HG03196 (cell line): ENCODE results near the gene RFX8.
"Not testable (repeated sequence)": the region's sequence is repeated elsewhere in the genome, so short reads cannot be mapped to it uniquely, and the experiment has no call there.

Source experiments
- ATAC-seq: cut with Tn5 transposase; IDR thresholded peaks from one replicate; pipeline ENCODE4 v1.9.1; 2021; ENCODE audit not compliant: unreplicated experiment

Gene RFX8

DNA sequence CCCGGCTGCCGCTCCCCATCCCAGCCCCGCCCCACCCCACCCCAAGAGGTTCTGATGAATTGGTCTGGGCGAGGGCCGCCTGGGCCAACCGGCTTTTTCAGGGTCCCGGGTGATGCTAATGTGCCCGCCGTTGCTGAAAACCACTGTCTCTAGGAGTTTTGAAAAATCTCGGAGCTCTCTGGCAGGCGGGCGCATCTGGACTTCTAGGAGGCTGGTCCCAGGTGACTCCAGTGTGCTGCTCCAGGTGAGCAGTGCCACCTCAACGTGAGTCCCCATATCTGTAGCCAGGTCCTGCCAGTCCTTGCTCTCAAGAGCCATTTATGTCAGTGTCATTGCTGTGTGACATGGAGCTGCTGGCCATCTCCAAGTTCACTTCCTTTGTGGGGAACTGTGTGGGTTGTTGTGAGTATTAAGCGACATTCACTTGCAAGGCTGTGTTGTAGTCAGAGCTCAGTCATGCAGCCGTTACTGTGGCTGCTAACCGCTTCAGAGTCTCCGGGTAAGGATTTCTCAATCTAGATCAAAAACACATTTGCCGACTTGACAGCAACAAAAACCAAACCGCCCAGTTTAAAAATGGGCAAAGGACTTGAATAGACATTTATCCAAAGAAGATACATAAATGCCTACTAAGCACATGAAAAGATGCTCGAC lies at the start of gene RFX8:
TSS of gene RFX8 (minus strand) at position 382 of the 654 bp plus-strand sequence. CDS start 8,264 bp downstream, outside the sequence.
- no peak for ATAC-seq

DNA sequence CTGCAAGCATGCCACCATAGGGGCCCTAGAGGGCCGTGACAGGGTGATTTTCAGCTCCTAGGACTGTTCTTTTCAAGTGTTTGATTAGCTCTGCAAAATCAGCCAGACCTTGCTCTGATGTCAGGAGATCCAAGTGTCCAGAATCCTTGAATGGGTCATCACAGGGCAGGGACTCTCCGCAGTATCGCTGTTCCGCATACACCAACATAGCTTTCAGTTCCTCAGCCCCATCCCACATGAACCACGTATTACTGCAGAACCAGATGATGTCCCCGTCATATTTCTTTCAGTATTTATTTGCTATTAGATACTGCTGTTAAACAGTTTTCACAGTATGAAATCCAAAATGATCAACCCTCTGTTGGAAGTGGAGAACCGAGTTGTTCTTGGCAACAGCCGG lies 46.6 kb upstream of the RFX8 start:
- ATAC-seq: no peak

DNA sequence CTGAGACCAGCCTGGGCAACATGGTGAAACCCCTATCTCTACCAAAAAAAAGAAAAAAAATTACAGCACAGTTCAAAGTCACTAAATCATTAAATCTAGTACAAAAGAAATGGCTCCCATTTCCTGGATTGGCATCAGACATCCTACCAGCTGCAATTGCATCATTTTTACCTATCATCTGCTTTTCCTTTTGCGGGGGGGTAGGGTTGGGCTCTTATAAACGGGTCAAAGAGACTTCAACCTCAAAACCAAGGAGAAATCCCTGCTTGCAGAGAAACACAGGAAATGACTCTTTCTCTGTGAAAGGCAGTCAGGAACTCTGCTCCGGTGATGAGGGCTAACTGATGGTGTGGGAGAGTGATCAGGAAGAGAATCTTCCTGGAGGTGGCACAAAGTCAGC lies 45.3 kb upstream of the RFX8 start:
- no peak for ATAC-seq

DNA sequence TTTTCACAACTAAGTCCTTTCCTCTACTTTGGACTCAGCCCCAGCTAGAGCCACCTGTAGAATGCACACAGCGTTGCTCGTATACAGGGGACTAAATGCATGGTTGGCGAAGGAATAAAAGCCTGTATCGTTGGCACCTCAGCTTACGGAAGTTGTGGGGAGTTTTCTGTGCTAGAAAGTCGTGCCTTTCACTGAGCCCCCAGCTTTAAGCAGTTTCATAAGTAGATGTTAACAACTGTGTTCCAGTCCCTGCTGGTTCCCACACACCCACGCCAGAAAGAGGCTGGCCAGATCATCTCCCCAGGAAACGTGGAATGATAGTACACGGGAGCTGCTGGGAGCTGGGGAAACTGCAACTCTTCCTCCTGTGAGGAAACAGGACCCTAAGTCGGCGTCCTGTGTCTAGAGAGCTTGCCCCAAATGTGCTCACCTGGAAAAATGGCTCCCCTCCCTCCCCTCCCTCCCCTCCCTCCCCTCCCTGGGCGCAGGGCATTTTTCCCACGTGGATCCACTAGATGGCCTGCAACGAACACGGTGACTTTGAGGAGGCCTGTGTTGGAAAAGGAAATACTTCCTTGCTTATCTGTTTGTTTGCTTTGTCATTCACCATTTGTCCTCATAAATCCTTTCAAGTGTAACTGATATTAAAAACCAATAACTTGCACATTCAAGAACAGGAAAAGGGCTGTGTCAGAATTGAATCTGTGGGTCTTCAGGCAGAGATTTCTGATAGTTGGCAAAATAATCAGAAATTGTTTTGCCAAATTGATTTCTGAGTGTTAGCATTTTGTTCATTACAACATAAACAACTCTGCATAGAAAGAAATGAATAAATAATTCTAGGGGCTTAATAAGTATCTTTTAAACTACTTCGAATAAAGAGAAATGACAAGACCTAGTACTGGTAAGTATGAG lies 43.9 kb upstream of the RFX8 start:
- no peak for ATAC-seq

DNA sequence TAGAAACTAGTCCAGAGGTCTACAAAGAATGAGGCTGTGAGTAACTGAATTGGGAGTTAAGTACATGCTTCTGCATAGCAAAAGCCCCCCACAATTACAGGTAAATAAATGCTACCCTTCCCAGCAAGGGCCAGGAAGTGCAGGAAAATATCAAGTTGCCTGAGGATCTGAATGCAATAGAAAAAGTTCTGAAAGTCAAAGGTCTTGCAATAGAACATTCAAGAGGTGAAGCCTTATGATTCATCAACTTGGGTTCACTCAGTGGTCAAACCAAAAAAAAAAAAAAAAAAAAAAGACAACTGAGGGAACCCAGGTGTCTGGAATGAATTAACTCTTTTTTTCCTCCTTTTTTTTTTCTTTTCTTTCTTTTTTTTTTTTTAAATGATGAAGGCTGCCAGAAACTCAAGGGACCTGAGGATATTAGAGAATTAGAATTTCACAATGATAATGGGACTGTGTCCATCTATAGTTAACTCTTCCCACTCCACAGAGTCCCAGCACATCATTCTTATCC lies 42.9 kb upstream of the RFX8 start:
- no peak for ATAC-seq

DNA sequence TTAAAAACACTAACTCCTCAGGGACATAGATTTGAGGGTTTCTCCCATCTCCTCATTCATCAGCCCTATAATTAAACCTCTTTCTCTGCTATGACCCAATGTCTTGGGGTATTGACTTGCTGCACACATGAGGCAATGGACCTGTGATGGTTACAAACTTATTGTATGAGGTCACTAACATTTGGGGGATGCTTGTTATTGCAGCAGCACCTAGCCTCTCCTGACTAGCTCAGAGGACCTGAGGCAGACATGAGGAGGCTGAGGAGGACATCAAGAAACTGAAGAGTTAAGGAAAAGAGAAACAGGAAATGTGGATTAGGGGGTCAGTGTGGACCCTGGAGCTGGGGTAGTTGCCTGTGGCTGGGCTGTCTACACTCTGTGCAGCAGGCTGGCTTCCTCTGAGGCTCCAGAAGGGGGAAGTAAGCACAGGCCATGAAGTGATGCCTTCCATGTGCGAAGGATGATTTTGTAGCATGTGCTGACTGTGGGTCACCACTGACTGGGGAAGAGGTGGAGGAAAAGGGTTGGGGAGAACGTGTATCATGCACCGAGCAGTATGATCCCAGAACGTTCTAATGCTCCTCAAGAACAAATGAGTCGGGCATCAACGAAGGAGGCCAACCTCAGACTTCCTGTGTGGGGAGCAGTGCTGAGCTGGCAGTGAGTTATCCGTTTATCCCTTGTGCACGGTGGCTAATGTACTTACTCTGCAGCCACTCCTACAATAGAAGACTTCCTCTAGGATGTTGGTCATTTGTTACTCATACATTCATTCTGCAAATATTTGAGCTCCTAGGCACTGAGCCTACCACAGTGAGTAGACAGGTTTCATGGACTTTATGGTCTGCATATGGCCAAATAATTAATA lies 42.1 kb upstream of the RFX8 start:
- no peak for ATAC-seq

DNA sequence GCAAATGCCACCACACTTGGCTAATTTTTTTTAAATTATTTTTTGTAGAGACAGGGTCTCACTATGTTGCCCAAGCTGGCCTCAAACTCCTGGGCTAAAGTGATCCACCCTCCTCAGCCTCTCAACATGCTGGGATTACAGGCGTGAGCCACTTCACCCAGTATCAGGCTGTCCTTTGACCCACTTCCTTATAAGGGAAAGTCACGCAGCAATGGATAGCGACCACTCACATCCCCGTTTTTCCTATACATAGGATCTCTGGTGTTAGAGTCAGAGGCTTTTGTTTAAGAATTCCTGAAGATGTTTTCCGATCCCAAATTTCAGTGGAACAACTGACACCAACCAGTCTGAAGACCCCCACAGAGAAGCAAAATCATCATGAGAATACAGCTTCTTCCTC lies 41.4 kb upstream of the RFX8 start:
- ATAC-seq: no peak

DNA sequence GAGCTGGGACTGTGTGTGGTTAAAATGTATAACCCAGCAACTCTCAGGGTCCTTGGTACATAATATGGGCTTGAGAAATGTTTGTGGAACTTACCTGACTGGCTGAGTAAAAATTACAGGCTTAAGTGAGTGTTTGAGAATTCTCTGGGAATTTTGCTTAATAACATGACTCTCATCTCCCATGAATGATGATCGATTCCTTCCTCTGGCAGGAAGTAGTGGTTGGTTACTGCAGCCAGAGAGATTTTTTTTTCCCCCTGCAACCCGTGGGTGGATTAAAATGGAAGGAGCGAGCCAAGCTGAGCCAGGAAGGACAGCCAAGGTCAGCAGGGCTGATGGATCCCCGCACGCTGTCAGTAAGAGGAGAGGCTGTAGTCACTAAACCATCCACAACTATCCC lies 40.6 kb upstream of the RFX8 start:
- ATAC-seq: no peak

DNA sequence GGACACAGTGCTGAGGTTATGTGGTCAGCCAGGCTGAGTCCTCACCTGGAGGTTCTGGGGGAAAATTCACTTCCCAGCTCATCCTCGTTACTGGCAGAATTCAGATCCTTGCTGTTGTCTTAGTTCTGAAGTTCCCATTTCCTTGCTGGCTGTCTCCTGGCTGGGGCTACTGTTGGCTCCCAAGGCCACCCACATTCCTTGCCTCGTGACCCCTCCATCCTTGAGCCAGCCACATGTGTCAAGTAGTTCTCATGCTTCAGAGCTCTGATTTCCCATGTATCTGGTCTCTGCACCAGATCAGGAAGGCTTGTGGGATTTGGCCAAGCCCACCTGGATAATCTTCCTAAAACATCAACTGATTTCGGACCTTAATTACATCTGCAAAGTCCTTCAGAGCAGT lies 38.1 kb upstream of the RFX8 start:
- no peak for ATAC-seq

DNA sequence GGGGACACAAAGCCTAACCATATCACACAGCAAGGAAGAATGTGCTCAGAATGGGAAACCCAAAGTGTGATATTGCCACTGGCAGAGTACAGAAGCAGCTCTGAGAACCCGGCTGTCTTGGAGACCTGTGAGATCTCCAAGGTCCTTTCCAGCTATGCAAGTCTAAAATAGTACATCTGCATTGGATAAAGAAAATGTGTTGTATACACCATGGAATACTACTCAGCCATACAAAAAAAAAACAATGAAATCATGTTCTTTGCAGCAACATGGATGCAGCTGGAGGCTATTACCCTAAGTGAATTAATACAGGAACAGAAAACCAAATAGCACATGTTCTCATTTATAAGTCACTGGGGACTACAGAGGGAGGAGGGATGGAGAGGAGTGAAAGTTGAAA lies 36.5 kb upstream of the RFX8 start:
- no peak for ATAC-seq

DNA sequence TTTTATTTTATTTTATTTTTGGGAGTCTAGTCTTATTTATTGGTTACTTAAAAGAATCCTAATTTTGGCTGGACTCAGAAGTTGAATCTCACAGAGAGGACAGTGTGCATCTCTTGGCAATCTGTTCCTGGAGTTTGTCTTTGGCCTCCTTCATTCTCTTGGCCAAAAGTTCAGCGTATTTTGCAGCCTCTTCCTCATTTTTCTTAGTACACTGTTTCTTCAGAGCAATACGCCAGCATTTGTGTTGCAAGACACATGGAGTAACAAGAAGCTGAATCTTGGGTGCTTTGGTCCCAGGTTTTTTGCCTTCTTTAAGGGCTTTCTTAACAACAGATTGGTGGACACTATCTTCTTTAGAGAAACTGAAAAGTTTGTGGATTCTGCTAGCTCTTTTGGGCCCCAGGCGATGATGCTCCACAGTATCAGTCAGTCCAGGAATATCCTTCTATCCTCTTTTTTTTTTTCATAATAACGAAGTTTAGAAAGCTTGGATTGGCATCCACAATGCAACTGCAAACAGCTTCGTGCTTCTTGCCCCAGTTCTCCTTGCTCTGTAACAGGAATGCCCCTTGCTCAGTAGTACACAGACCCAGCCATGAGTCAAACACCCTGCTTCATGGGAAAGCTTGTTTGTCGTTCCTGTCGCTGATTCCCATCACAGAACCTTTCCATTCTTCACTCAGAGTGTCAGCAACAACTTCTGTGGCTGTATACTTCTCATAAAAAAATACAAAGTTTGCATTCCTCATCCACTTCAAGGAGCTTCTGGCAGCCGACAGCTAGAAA lies 34.8 kb upstream of the RFX8 start:
- no peak for ATAC-seq

DNA sequence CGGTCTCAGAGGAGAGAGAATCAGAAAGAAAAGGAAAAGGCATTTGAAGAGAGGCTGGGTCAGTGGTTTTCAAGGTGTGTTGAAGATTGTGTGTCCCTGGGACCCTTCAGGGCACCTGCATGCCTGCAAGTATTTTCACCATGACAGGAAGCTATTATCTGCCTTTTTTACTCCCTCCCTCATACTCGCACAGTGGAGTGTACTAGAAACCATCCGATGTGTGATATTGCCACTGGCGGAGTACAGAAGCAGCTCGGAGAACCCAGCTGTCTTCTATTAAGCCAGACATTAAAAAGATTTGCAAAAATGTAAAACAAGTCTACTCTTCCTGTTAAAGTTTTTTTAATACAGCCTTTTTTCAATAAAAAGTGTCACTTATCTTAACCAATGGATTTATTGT lies 33.7 kb upstream of the RFX8 start:
- ATAC-seq: no peak

DNA sequence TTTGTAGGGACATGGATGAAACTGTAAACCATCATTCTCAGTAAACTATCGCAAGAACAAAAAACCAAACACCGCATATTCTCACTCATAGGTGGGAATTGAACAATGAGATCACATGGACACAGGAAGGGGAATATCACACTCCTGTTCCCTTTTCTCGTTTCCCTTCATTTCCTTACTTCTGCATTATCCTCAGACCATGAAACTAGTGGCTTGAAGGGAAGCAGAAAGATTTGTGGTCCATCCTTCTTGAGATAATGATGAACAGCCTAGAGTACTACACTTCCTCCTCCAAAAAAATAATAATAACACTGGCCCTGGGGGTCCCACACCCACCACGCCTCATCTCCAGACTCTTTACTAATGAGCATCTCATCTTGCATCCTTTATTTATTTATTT lies 30.4 kb upstream of the RFX8 start:
- not testable (repeated sequence) for ATAC-seq

DNA sequence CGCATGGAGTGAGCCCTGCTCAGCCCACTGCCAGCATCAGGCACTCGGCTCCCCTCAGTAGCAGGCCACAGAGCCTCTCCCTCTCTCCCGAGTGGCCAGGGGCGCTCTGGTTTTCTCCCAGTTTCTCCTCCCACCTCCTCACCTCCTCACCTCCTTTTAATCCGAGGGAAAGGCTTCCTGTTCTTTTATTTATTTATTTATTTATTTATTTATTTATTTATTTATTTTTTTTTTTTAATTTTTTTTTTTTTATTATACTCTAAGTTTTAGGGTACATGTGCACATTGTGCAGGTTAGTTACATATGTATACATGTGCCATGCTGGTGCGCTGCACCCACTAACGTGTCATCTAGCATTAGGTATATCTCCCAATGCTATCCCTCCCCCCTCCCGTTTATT lies 29.8 kb upstream of the RFX8 start:
- ATAC-seq: not testable (repeated sequence)

DNA sequence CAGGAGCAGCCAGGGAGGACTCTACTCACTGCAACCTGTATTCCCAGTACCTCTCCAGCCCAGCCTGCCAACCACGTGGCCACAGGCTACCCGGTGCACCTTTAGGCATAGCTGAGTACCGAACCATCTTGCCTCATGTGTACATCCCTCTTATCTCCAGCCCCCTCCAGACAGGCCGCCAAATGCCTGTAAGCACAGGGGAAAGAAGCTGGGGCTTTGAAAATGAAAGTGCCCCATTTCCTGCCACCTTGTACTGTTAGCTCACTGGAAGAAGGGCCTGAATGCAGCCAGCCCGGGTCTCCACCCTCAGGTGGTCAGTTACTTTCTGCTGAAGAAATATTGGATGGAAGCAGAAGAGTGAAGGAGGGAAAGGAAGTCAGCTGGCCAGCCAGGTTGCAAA lies 27.2 kb upstream of the RFX8 start:
- no peak for ATAC-seq

DNA sequence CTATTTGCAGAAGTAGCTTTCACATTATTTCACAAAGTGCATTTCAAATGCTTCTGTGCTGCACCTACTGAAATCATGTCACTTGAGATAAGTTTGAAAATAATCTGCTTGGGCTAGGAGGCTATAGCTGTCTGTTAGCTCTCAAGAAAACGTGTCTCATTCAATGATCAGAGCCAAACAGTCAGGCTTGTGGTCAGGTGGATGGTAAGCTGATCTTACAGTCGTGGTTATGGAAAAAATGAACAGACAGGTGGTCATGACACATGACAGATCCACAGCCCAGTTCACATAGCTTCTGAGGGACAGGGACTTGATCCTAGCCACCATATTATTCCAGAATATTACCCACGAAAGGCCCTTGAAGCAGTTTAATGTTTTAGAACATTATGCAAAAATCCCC lies 26.5 kb upstream of the RFX8 start:
- no peak for ATAC-seq

DNA sequence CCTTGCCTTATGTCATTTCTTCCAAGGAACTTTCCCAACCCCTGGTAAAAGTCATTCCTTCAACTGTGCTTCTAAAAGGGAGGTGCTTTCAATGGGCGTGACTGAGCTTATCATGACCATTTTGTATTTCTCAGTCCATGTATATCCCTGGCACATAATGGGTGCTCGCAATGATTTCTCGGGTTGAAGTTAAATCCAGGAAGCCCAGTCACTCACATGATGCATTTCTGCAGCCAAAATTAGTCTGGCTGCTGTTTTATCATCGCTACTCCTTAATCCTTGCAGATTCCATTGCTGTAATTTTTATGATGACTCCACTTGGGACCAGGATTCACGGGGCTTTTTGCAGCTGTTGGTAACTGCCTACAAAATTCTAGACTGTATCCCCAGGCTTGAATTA lies 25.9 kb upstream of the RFX8 start:
- no peak for ATAC-seq

DNA sequence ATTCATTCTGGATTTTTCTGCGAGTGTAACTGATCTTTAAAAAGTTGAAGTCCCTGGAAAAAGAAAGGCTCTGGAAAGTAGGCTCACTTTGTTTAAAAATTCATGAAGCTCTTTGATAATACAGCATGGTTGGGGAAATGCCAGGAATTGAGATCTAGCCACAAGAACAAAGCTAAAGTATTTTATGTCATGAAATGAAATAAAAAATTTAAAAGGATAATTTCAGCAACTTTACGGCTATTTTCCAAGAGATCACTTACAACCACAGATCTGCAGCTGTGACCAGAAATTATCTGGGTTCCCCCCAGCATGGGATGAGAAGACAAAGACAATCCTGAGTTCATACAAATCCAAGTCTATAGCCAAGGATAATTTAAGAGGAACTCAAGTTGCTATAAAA lies 25.3 kb upstream of the RFX8 start:
- no peak for ATAC-seq

DNA sequence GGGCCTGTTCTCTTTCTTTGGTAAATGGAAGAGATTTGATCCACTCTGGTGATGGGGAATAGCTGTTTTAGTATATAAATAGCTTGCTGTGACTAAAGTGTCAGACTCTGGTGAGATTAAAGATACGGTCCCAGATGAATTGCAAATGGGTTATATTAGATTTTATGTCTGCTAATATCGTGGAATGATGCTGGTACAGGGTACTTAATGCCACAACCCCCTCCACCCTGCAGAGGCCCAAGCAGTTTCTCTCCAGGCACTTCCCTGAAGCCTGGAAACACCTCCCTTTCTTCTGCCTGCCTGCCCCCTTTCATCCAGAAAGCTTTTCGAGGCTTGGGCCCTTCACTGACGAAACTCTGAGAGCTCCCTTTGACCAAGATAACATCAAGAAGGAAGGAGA lies 21.4 kb upstream of the RFX8 start:
- ATAC-seq: no peak

DNA sequence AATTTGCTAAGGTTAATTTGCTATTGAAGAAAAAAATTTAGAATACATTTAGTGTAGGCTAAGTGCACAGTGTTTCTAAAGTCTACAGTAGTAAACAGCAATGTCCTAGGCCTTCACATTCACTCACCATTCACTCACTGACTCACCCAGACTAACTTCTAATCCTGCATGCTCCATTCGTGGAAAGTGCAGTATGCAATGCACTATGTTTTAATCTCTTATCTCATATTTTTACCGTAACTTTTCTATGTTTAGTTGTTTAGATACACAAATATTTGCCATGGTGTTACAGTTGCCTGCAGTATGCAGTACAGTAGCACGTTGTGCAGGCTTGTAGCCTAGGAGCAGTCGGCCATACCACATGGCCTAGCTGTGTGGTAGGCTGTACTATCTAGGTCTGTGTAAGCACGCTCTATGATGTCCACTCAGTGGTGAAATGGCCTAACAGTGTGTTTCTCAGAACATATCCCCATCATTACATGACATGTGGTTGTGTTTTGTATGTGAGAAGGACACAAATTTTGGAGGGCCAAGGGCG lies 18.1 kb upstream of the RFX8 start:
- ATAC-seq: no peak
